ENCODE data around the gene PRMT6.
"Not testable (repeated sequence)": the region's sequence is repeated elsewhere in the genome, so short reads cannot be mapped to it uniquely, and the experiment has no call there.

PRMT6 gene

DNA sequence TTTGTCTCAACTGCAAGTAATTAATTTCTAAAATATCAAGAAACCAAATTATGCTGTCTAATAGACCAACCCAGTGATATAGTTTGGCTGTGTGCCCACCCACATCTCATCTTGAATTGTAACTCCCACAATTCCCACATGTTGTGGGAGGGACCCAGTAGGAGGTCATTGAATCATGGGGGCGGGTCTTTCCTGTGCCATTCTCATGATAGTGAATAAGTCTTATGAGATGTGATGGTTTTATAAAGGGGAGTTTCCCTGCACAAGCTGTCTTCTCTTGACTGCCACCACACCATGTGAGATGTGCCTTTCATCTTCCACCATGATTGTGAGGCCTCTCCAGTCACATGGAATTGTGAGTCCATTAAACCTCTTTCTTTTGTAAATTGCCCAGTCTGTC, 36.9 kb downstream of the PRMT6 start:
- not testable (repeated sequence) for DNase-seq (ENCODE audit: low read depth)

DNA sequence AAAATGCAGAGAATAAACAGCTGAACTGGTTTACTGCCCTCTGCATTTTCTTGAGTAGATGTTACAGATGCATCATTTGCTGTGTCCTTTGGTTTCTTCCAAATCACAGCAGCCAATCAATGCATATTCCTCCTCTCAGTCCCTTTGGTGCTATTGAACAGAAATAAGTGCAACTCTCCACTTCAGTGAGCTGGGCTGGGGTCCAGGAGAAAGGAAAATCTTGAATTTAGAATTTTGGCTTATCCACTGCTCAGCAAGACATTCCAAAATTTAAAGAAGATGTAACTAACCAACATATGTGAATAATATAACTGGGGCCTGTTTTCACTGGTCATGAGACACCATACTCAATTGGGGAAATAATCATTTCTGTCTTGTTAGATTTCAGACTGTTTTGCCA, 39.2 kb downstream of the PRMT6 start:
- DNase-seq (ENCODE audit: low read depth), result no peak

DNA sequence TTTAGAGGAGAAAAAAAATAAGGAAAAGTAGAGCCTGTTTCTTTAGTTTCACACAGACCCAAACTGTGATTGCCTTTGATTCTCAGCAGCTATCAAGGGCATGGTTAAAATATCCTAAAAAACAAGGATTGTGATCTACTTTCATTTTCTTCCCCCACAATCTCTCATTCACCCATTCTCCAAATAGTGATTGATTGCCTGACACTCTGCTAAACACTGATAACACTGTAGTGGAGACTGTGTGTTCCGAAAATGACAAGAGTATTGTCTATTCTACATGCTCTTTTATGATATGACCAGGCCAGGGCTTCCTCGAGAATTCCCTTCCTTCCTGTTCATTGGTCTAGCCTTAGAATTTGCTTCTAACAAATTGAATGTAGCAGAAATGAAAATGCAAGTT, 40.2 kb downstream of the PRMT6 start:
- DNase-seq (ENCODE audit: low read depth), result no peak

DNA sequence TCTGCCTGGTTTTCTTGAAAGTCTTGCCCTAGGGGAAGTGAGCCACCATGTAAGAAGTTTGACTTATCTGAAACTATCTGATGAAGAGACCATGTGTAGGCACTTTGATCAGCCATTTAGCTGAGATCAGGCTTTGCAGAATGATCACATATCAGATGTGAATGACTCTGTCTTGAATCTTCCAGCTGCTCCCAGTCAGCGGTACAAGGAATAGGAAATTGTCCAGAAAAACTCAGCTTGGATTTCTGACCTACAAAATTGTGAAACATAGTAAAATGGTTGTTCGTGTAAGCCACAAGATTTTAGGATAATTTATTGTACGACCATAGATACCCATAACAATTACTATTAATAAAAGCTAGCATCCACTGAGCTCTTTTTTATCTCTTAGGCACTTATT, 42.5 kb downstream of the PRMT6 start:
- no peak for DNase-seq (ENCODE audit: low read depth)

DNA sequence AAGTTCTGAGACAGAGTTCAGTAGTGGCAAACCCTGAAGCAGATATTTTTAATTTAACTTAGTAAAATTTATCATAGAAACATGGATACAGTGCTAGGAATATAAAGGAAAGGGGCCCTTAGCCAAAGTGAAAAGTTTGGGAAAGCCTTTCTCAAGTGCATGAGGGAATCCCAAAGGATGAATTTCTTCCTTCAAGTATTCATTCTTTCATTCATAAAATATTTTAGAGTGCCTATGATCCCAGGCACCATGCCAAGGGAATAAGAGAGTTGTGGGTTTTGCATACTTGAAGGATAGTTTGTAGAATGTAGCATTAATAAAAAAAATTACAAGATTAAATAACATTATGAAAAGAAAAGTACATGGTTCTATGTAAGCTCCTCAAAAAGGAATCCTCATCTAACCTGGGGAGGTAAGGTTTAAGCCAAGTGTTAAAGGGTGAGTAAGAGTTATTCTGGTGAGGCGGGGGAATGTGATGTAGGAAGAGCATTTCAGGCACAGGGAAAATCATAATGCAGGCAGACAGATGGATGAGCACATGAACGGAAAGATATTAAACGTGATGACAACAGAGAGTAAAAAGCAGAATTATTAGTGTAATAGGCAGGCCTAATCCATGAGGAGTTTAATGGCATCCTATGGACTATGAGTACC, 44.0 kb downstream of the PRMT6 start:
- DNase-seq (ENCODE audit: low read depth), result no peak

DNA sequence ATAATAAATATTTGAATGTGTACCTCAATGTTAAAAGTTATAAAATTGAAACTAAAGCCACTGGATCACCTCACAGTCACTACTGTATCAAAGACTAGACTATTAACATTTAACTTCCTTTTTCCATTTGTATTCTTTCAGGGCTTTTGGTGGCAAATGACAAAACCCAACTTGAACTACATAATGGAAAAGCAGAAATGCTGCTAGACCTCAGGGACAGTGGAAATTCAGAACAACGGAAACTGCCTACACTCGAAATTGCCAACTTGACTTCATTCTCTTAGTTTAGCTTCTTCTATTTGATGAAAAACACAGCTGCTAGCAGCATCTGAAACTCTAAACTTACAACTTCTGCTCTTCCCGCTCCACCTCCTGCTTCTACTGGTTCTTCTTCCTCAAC, 49.4 kb downstream of the PRMT6 start:
- DNase-seq (ENCODE audit: low read depth), result no peak

Measured in T follicular helper cell (primary cell).